ENCODE measurements around the gene ZNF135.
A peak's percentile ranks its signal among the peaks of the same experiment; 100 is the strongest.

ZNF135 gene

GRCh38 chr19:58054901-58055874 lies 3.9 kb upstream of the ZNF135 start:
- H3K4me3 ChIP-seq (ENCODE audit: low read length), result peak overlapping the region; percentile 44

GRCh38 chr19:58056261-58056660 lies 2.8 kb upstream of the ZNF135 start:
- Histone ChIP-seq H3K4me3 (ENCODE audit: low read length) (peak overlapping the region; percentile 5), H3K36me3 (ENCODE audit: control insufficient read depth, insufficient read depth, low read length) (no peaks in the 10 kb centered on the region), H3K4me1 (ENCODE audit: control insufficient read depth, insufficient read depth, low read length) (peaks cover 4% of the 10 kb centered on the region), H3K27me3 (ENCODE audit: control insufficient read depth, insufficient read depth, low read length) (no peaks in the 10 kb centered on the region), H3K27ac (ENCODE audit: low read depth, low read length) (no peak overlapping the region), H3K9ac (ENCODE audit: low read length) (no peak overlapping the region)

More at GRCh38 chr19:58054901-58055874, 3.9 kb upstream of the ZNF135 start:
- Histone ChIP-seq H3K27me3 (ENCODE audit: control insufficient read depth, insufficient read depth, low read length) (no peaks in the 10 kb centered on the region), H3K9ac (ENCODE audit: low read length) (no peak overlapping the region), H3K4me1 (ENCODE audit: control insufficient read depth, insufficient read depth, low read length) (peaks cover 4% of the 10 kb centered on the region), H3K27ac (ENCODE audit: low read depth, low read length) (peak overlapping the region; percentile 28), H3K36me3 (ENCODE audit: control insufficient read depth, insufficient read depth, low read length) (no peaks in the 10 kb centered on the region)

GRCh38 chr19:58056861-58057260 lies 2.2 kb upstream of the ZNF135 start:
- H3K27ac ChIP-seq (ENCODE audit: low read depth, low read length), result no peak overlapping the region
- H3K4me3 ChIP-seq (ENCODE audit: low read length), result no peak overlapping the region
- no peaks in the 10 kb centered on the region for H3K27me3 ChIP-seq (ENCODE audit: control insufficient read depth, insufficient read depth, low read length)

GRCh38 chr19:58058467-58058866 lies 615 bp upstream of the ZNF135 start:
- Histone ChIP-seq H3K27me3 (ENCODE audit: control insufficient read depth, insufficient read depth, low read length) (no peaks in the 10 kb centered on the region), H3K36me3 (ENCODE audit: control insufficient read depth, insufficient read depth, low read length) (no peaks in the 10 kb centered on the region), H3K9ac (ENCODE audit: low read length) (no peak overlapping the region), H3K4me1 (ENCODE audit: control insufficient read depth, insufficient read depth, low read length) (peaks cover 4% of the 10 kb centered on the region), H3K4me3 (ENCODE audit: low read length) (peak overlapping the region; percentile 45), H3K27ac (ENCODE audit: low read depth, low read length) (peak overlapping the region; percentile 94)

More at GRCh38 chr19:58056861-58057260, 2.2 kb upstream of the ZNF135 start:
- Histone ChIP-seq H3K4me1 (ENCODE audit: control insufficient read depth, insufficient read depth, low read length) (peaks cover 4% of the 10 kb centered on the region), H3K9ac (ENCODE audit: low read length) (no peak overlapping the region), H3K36me3 (ENCODE audit: control insufficient read depth, insufficient read depth, low read length) (no peaks in the 10 kb centered on the region)

GRCh38 chr19:58059671-58060078 lies 593 bp downstream of the ZNF135 start:
- peak overlapping the region; percentile 45 for H3K4me3 ChIP-seq (ENCODE audit: low read length)
- H3K36me3 ChIP-seq (ENCODE audit: control insufficient read depth, insufficient read depth, low read length), result no peaks in the 10 kb centered on the region
- H3K9ac ChIP-seq (ENCODE audit: low read length), result peak overlapping the region; percentile 29
- H3K27me3 ChIP-seq (ENCODE audit: control insufficient read depth, insufficient read depth, low read length), result no peaks in the 10 kb centered on the region
- peak overlapping the region; percentile 94 for H3K27ac ChIP-seq (ENCODE audit: low read depth, low read length)
- peaks cover 4% of the 10 kb centered on the region for H3K4me1 ChIP-seq (ENCODE audit: control insufficient read depth, insufficient read depth, low read length)

- Histone ChIP-seq H3K27ac (ENCODE audit: low read depth, low read length) (no peak overlapping the region), H3K4me3 (ENCODE audit: low read length) (no peak overlapping the region), H3K9ac (ENCODE audit: low read length) (no peak overlapping the region), H3K36me3 (ENCODE audit: control insufficient read depth, insufficient read depth, low read length) (no peaks in the 10 kb centered on the region), H3K4me1 (ENCODE audit: control insufficient read depth, insufficient read depth, low read length) (peaks cover 4% of the 10 kb centered on the region), H3K27me3 (ENCODE audit: control insufficient read depth, insufficient read depth, low read length) (no peaks in the 10 kb centered on the region)
Observed at GRCh38 chr19:58060231-58060630, 1.1 kb downstream of the ZNF135 start.

GRCh38 chr19:58063712-58064111 lies 4.6 kb downstream of the ZNF135 start:
- Histone ChIP-seq H3K9ac (ENCODE audit: low read length) (no peak overlapping the region), H3K4me3 (ENCODE audit: low read length) (no peak overlapping the region), H3K27me3 (ENCODE audit: control insufficient read depth, insufficient read depth, low read length) (no peaks in the 10 kb centered on the region), H3K27ac (ENCODE audit: low read depth, low read length) (no peak overlapping the region), H3K4me1 (ENCODE audit: control insufficient read depth, insufficient read depth, low read length) (peaks cover 1% of the 10 kb centered on the region), H3K36me3 (ENCODE audit: control insufficient read depth, insufficient read depth, low read length) (peaks cover 17% of the 10 kb centered on the region)

- H3K27ac ChIP-seq (ENCODE audit: low read depth, low read length), result no peak overlapping the region
- H3K27me3 ChIP-seq (ENCODE audit: control insufficient read depth, insufficient read depth, low read length), result no peaks in the 10 kb centered on the region
- no peaks in the 10 kb centered on the region for H3K4me1 ChIP-seq (ENCODE audit: control insufficient read depth, insufficient read depth, low read length)
- no peak overlapping the region for H3K4me3 ChIP-seq (ENCODE audit: low read length)
- H3K36me3 ChIP-seq (ENCODE audit: control insufficient read depth, insufficient read depth, low read length), result peaks cover 17% of the 10 kb centered on the region
- H3K9ac ChIP-seq (ENCODE audit: low read length), result no peak overlapping the region
Observed at GRCh38 chr19:58067240-58067912, 8.3 kb downstream of the ZNF135 start.

GRCh38 chr19:58079792-58080191 lies 20.7 kb downstream of the ZNF135 start:
- Histone ChIP-seq H3K36me3 (ENCODE audit: control insufficient read depth, insufficient read depth, low read length) (peaks cover 14% of the 10 kb centered on the region), H3K27me3 (ENCODE audit: control insufficient read depth, insufficient read depth, low read length) (no peaks in the 10 kb centered on the region), H3K27ac (ENCODE audit: low read depth, low read length) (no peak overlapping the region), H3K4me3 (ENCODE audit: low read length) (no peak overlapping the region), H3K9ac (ENCODE audit: low read length) (no peak overlapping the region), H3K4me1 (ENCODE audit: control insufficient read depth, insufficient read depth, low read length) (no peaks in the 10 kb centered on the region)

GRCh38 chr19:58083021-58083420 lies 23.9 kb downstream of the ZNF135 start:
- H3K36me3 ChIP-seq (ENCODE audit: control insufficient read depth, insufficient read depth, low read length), result peaks cover 31% of the 10 kb centered on the region
- H3K4me1 ChIP-seq (ENCODE audit: control insufficient read depth, insufficient read depth, low read length), result no peaks in the 10 kb centered on the region
- H3K27ac ChIP-seq (ENCODE audit: low read depth, low read length), result no peak overlapping the region
- H3K4me3 ChIP-seq (ENCODE audit: low read length), result peak overlapping the region; percentile 23
- no peaks in the 10 kb centered on the region for H3K27me3 ChIP-seq (ENCODE audit: control insufficient read depth, insufficient read depth, low read length)
- H3K9ac ChIP-seq (ENCODE audit: low read length), result no peak overlapping the region

- no peak overlapping the region for H3K4me3 ChIP-seq (ENCODE audit: low read length)
- H3K27me3 ChIP-seq (ENCODE audit: control insufficient read depth, insufficient read depth, low read length), result no peaks in the 10 kb centered on the region
Observed at GRCh38 chr19:58084596-58085347, 25.7 kb downstream of the ZNF135 start.

GRCh38 chr19:58085348-58085875 lies 26.3 kb downstream of the ZNF135 start:
- Histone ChIP-seq H3K36me3 (ENCODE audit: control insufficient read depth, insufficient read depth, low read length) (peaks cover 32% of the 10 kb centered on the region), H3K27ac (ENCODE audit: low read depth, low read length) (no peak overlapping the region)

More at GRCh38 chr19:58084596-58085347, 25.7 kb downstream of the ZNF135 start:
- H3K36me3 ChIP-seq (ENCODE audit: control insufficient read depth, insufficient read depth, low read length), result peaks cover 32% of the 10 kb centered on the region
- H3K27ac ChIP-seq (ENCODE audit: low read depth, low read length), result no peak overlapping the region
- H3K9ac ChIP-seq (ENCODE audit: low read length), result no peak overlapping the region
- no peaks in the 10 kb centered on the region for H3K4me1 ChIP-seq (ENCODE audit: control insufficient read depth, insufficient read depth, low read length)

More at GRCh38 chr19:58085348-58085875, 26.3 kb downstream of the ZNF135 start:
- Histone ChIP-seq H3K9ac (ENCODE audit: low read length) (no peak overlapping the region), H3K4me1 (ENCODE audit: control insufficient read depth, insufficient read depth, low read length) (no peaks in the 10 kb centered on the region), H3K4me3 (ENCODE audit: low read length) (no peak overlapping the region), H3K27me3 (ENCODE audit: control insufficient read depth, insufficient read depth, low read length) (no peaks in the 10 kb centered on the region)

Measured in rectal smooth muscle tissue (tissue), 1 donor.